GM12878 (cell line): ENCODE measurements around the gene KDM2A. TPM values are rescaled to one million over a fixed set of nuclear protein-coding genes. Genes with fewer than 3 reads are reported as not detected.

Experiments used
- CHD4 ChIP-seq: fragments of 200-600 bp; sonication (generic); IDR thresholded peaks from 2 replicates; pipeline ENCODE4 v1.6.1; 2016; ENCODE audit warnings: mild to moderate bottlenecking
- EED ChIP-seq: sonication (generic); IDR thresholded peaks from 2 replicates; pipeline ENCODE4 v1.6.1; 2016; ENCODE audit warnings: antibody characterized with exemption, low read depth
- HCFC1 ChIP-seq: fragments of 150-350 bp; IDR thresholded peaks from 2 replicates; pipeline ENCODE4 v1.6.1; 2014; ENCODE audit warnings: low read length
- HDAC6 ChIP-seq: fragments of 200-600 bp; sonication (generic); IDR thresholded peaks from one replicate; pipeline ENCODE4 v1.8.0; 2017; ENCODE audit warnings: antibody characterized with exemption; ENCODE audit not compliant: unreplicated experiment
- HDGF ChIP-seq: fragments of 450-650 bp; IDR thresholded peaks from 2 replicates; pipeline ENCODE4 v1.6.1; 2016; ENCODE audit warnings: antibody characterized with exemption
- MEF2A ChIP-seq: IDR thresholded peaks from 2 replicates; pipeline ENCODE4 v1.6.1; 2011; ENCODE audit warnings: low read depth, mild to moderate bottlenecking, low read length, moderate library complexity; ENCODE audit not compliant: insufficient read depth
- MEF2B ChIP-seq: fragments of 450-650 bp; IDR thresholded peaks from 2 replicates; pipeline ENCODE4 v1.6.1; 2018; ENCODE audit warnings: mild to moderate bottlenecking, moderate library complexity; ENCODE audit not compliant: partially characterized antibody, poor library complexity, severe bottlenecking
- MYB ChIP-seq: fragments of 150-350 bp; IDR thresholded peaks from 2 replicates; pipeline ENCODE4 v1.6.1; 2014; ENCODE audit warnings: mild to moderate bottlenecking, low read depth, low read length, borderline replicate concordance
- NFYA ChIP-seq: IDR thresholded peaks from 2 replicates; pipeline ENCODE4 v1.6.1; 2011; ENCODE audit warnings: low read depth, mild to moderate bottlenecking, low read length, improper control_type of control experiment, borderline replicate concordance
- PML ChIP-seq: IDR thresholded peaks from 2 replicates; pipeline ENCODE4 v1.6.1; 2012; ENCODE audit warnings: low read length, inconsistent platforms
- SIN3A ChIP-seq: IDR thresholded peaks from 2 replicates; pipeline ENCODE4 v1.6.1; 2012; ENCODE audit warnings: low read depth, low read length, improper control_type of control experiment
- SMARCA5 ChIP-seq: fragments of 450-650 bp; IDR thresholded peaks from 2 replicates; pipeline ENCODE4 v1.6.1; 2017; ENCODE audit warnings: mild to moderate bottlenecking
- TAF1 ChIP-seq: IDR thresholded peaks from 2 replicates; pipeline ENCODE4 v1.6.1; 2011; ENCODE audit warnings: mild to moderate bottlenecking, low read depth, low read length, borderline replicate concordance
- TCF7 ChIP-seq: IDR thresholded peaks from 2 replicates; pipeline ENCODE4 v1.6.1; 2014; ENCODE audit warnings: antibody characterized with exemption, borderline replicate concordance
- ZNF274 ChIP-seq: IDR thresholded peaks from one replicate; pipeline ENCODE4 v1.8.0; 2011; ENCODE audit not compliant: insufficient read length, insufficient read depth
- ZSCAN29 ChIP-seq: fragments of 450-650 bp; IDR thresholded peaks from 2 replicates; pipeline ENCODE4 v1.6.1; 2017; ENCODE audit warnings: mild to moderate bottlenecking, moderate library complexity
- ZZZ3 ChIP-seq: IDR thresholded peaks from 2 replicates; pipeline ENCODE4 v1.6.1; 2011; ENCODE audit warnings: low read depth; ENCODE audit not compliant: control insufficient read depth, insufficient read length
- polyA plus RNA-seq, 11 experiments: library from polyadenylated mRNA; depleted of rRNA in 4 of 11; unstranded in 6 of 11; stranded (reverse) in 5 of 11; fragments of >200 nt; fragmentation: Nextera tagmentation in 4 of 11; fragmentation: Illumina TruSeq in 1 of 11; extraction: Ambion mirVana in 4 of 11; extraction: Trizol in 1 of 11; gene quantifications; 1 replicate in 1 of 11; 2 replicates in 10 of 11; pipeline versions ENCODE4 v1.2.1 to v1.2.3, GENCODE V29; 2011 to 2016; ENCODE audit warnings: inconsistent platforms in 2 of 11, missing spikeins in 2 of 11, low read depth in 1 of 11
- total RNA-seq, 4 experiments: library from RNA; depleted of rRNA in 3 of 4; stranded (reverse); fragments of >200 nt in 3 of 4; fragmentation: Illumina TruSeq in 1 of 4; extraction: Trizol in 1 of 4; gene quantifications; 2 replicates each; pipeline versions ENCODE4 v1.2.1 to v1.2.3, GENCODE V29; 2013 to 2021
- TF ChIP-seq, protein P1 (sequence below): fragments of 450-650 bp; IDR thresholded peaks from 2 replicates; pipeline ENCODE4 v1.6.1; 2017; ENCODE audit warnings: low read depth, mild to moderate bottlenecking, moderate library complexity
- TF ChIP-seq, protein P2 (sequence below): fragments of 450-650 bp; formaldehyde crosslinking; IDR thresholded peaks from 2 replicates; pipeline ENCODE4 v1.4.0; 2020; ENCODE audit warnings: mild to moderate bottlenecking, moderate library complexity
- TF ChIP-seq, protein P3 (sequence below): fragments of 450-650 bp; IDR thresholded peaks from 2 replicates; pipeline ENCODE4 v1.6.1; 2016; ENCODE audit warnings: mild to moderate bottlenecking
- TF ChIP-seq, protein P4 (sequence below): fragments of 450-650 bp; IDR thresholded peaks from 2 replicates; pipeline ENCODE4 v1.6.1; 2018; ENCODE audit warnings: borderline replicate concordance, mild to moderate bottlenecking; ENCODE audit not compliant: partially characterized antibody

KDM2A gene
- total and polyA plus RNA-seq, 10 of the 15 experiments (the other 5 are each of a cell fraction or from before 2014, with no cell fraction given), result 10.5 to 69.3 (median 41.6) TPM

DNA sequence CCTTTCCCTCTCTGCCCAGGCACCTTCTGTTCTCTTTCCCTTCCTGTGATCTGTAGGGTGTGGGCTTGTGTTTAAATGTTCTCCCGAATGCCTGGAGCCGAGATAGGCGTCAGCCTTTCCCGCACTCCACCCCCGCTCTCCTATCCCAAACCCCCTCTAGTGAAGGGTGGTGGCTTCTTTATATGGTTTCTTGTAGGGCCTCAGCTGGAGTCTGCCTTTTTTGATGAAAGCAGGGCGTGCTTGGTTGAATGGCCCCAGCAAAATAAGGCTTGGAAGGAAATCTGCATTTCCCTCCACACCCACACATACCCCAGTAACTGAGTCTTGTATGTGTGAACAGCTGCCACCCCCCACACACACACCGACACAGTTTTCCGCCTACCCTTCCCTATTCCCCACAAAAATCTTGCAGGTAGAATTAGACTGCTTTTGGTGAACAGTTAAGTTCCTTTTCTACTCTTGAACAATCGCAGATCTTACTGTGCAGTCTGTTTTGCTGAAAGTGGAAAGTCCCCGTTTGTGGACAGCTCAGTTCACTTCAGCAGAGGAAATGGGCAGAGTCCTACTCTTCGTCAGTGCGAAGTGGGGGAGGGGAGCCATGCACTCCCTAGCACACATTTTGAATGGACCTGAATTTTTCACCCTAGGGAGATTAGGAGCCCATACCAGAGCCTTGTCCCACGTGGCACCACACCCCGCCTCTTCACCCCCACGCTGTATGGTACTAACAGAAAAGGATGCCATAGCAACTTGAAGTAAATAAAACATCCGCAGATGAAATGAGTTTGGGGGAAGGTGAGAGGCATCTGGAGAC is 121.7 kb downstream of the KDM2A start (continued):
- TF ChIP-seq, protein P1, sequence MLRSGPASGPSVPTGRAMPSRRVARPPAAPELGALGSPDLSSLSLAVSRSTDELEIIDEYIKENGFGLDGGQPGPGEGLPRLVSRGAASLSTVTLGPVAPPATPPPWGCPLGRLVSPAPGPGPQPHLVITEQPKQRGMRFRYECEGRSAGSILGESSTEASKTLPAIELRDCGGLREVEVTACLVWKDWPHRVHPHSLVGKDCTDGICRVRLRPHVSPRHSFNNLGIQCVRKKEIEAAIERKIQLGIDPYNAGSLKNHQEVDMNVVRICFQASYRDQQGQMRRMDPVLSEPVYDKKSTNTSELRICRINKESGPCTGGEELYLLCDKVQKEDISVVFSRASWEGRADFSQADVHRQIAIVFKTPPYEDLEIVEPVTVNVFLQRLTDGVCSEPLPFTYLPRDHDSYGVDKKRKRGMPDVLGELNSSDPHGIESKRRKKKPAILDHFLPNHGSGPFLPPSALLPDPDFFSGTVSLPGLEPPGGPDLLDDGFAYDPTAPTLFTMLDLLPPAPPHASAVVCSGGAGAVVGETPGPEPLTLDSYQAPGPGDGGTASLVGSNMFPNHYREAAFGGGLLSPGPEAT, result peak; percentile 94
- TF ChIP-seq PML (peak; percentile 40; the same call in 1 of the 2 replicates), CHD4 (no peak), HDGF (no peak), TCF7 (no peak), ZNF274 (no peak), EED (peak; percentile 25; the same call in 1 of the 2 replicates), HDAC6 (peak; percentile 38), MEF2A (no peak), NFYA (no peak), TAF1 (peak; percentile 57), MEF2B (peak; percentile 63), HCFC1 (no peak), MYB (no peak), ZSCAN29 (0 out of 2 replicates have a peak, but pooled peaks have one; percentile 13), SMARCA5 (0 out of 2 replicates have a peak, but pooled peaks have one; percentile 8), SIN3A (peak; percentile 92), ZZZ3 (no peak)
- TF ChIP-seq, protein P2, sequence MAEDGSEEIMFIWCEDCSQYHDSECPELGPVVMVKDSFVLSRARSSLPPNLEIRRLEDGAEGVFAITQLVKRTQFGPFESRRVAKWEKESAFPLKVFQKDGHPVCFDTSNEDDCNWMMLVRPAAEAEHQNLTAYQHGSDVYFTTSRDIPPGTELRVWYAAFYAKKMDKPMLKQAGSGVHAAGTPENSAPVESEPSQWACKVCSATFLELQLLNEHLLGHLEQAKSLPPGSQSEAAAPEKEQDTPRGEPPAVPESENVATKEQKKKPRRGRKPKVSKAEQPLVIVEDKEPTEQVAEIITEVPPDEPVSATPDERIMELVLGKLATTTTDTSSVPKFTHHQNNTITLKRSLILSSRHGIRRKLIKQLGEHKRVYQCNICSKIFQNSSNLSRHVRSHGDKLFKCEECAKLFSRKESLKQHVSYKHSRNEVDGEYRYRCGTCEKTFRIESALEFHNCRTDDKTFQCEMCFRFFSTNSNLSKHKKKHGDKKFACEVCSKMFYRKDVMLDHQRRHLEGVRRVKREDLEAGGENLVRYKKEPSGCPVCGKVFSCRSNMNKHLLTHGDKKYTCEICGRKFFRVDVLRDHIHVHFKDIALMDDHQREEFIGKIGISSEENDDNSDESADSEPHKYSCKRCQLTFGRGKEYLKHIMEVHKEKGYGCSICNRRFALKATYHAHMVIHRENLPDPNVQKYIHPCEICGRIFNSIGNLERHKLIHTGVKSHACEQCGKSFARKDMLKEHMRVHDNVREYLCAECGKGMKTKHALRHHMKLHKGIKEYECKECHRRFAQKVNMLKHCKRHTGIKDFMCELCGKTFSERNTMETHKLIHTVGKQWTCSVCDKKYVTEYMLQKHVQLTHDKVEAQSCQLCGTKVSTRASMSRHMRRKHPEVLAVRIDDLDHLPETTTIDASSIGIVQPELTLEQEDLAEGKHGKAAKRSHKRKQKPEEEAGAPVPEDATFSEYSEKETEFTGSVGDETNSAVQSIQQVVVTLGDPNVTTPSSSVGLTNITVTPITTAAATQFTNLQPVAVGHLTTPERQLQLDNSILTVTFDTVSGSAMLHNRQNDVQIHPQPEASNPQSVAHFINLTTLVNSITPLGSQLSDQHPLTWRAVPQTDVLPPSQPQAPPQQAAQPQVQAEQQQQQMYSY (CRISPR knock-in tag), result no peak
- TF ChIP-seq, protein P3, sequence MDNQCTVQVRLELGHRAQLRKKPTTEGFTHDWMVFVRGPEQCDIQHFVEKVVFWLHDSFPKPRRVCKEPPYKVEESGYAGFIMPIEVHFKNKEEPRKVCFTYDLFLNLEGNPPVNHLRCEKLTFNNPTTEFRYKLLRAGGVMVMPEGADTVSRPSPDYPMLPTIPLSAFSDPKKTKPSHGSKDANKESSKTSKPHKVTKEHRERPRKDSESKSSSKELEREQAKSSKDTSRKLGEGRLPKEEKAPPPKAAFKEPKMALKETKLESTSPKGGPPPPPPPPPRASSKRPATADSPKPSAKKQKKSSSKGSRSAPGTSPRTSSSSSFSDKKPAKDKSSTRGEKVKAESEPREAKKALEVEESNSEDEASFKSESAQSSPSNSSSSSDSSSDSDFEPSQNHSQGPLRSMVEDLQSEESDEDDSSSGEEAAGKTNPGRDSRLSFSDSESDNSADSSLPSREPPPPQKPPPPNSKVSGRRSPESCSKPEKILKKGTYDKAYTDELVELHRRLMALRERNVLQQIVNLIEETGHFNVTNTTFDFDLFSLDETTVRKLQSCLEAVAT, result peak; percentile 17; the same call in 1 of the 2 replicates
- TF ChIP-seq, protein P4, sequence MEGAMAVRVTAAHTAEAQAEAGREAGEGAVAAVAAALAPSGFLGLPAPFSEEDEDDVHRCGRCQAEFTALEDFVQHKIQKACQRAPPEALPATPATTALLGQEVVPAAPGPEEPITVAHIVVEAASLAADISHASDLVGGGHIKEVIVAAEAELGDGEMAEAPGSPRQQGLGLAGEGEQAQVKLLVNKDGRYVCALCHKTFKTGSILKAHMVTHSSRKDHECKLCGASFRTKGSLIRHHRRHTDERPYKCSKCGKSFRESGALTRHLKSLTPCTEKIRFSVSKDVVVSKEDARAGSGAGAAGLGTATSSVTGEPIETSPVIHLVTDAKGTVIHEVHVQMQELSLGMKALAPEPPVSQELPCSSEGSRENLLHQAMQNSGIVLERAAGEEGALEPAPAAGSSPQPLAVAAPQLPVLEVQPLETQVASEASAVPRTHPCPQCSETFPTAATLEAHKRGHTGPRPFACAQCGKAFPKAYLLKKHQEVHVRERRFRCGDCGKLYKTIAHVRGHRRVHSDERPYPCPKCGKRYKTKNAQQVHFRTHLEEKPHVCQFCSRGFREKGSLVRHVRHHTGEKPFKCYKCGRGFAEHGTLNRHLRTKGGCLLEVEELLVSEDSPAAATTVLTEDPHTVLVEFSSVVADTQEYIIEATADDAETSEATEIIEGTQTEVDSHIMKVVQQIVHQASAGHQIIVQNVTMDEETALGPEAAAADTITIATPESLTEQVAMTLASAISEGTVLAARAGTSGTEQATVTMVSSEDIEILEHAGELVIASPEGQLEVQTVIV, result no peak
